Astrocyte (in vitro differentiated cells and primary cell): ENCODE data around the gene FAN1. TPM values are rescaled to one million over a fixed set of nuclear protein-coding genes. Genes with fewer than 3 reads are reported as not detected.

Source experiments
- DNase-seq: peaks from one replicate; pipeline ENCODE4 v3.0.0-alpha.2; 2010; ENCODE audit warnings: low read depth
- FAIRE-seq: peaks from 2 replicates; lab custom pipeline; 2011; peaks lifted over from hg19 to GRCh38; lab: Jason Lieb, UNC
- H2AFZ ChIP-seq: 2 replicates; pipeline ENCODE4 v1.6.0; 2012; ENCODE audit warnings: low read depth, low read length, inconsistent platforms
- H3K27ac ChIP-seq: 2 replicates; pipeline ENCODE4 v1.5.1; 2011; ENCODE audit warnings: low read depth, low read length, inconsistent platforms
- H3K27me3 ChIP-seq: 2 replicates; pipeline ENCODE4 v1.6.0; 2011; ENCODE audit warnings: low read length, inconsistent platforms; ENCODE audit not compliant: insufficient read depth
- H3K36me3 ChIP-seq: 2 replicates; pipeline ENCODE4 v1.5.1; 2011; ENCODE audit warnings: low read length, inconsistent platforms; ENCODE audit not compliant: insufficient read depth
- H3K4me1 ChIP-seq: 2 replicates; pipeline ENCODE4 v1.5.1; 2011; ENCODE audit warnings: low read length, inconsistent platforms; ENCODE audit not compliant: insufficient read depth
- H3K4me2 ChIP-seq: 2 replicates; pipeline ENCODE4 v1.6.0; 2012; ENCODE audit warnings: low read length, inconsistent platforms
- H3K4me3 ChIP-seq: 2 replicates; pipeline ENCODE4 v1.5.1; 2011; ENCODE audit warnings: low read depth, mild to moderate bottlenecking, low read length, inconsistent platforms; ENCODE audit not compliant: insufficient read depth
- H3K79me2 ChIP-seq: 2 replicates; pipeline ENCODE4 v1.6.0; 2012; ENCODE audit warnings: mild to moderate bottlenecking, low read length, inconsistent platforms; ENCODE audit not compliant: insufficient read depth
- H3K9ac ChIP-seq: 2 replicates; pipeline ENCODE4 v1.6.0; 2012; ENCODE audit warnings: mild to moderate bottlenecking, low read length, inconsistent platforms
- H3K9me3 ChIP-seq: 2 replicates; pipeline ENCODE4 v1.5.1; 2012; ENCODE audit warnings: low read depth, mild to moderate bottlenecking, low read length, inconsistent platforms; ENCODE audit not compliant: insufficient read depth
- H4K20me1 ChIP-seq: 2 replicates; pipeline ENCODE4 v1.6.0; 2012; ENCODE audit warnings: low read length, inconsistent platforms; ENCODE audit not compliant: insufficient read depth
- H3K27ac Mint-ChIP-seq: one replicate; pipeline ENCODE4 v1.8.0; 2021; ENCODE audit warnings: mild to moderate bottlenecking, mixed read lengths; ENCODE audit not compliant: unreplicated experiment
- H3K27me3 Mint-ChIP-seq: one replicate; pipeline ENCODE4 v1.8.0; 2021; ENCODE audit warnings: low read depth, mixed read lengths; ENCODE audit not compliant: unreplicated experiment
- H3K36me3 Mint-ChIP-seq: one replicate; pipeline ENCODE4 v1.8.0; 2021; ENCODE audit warnings: low read depth, mixed read lengths; ENCODE audit not compliant: unreplicated experiment
- H3K4me1 Mint-ChIP-seq: one replicate; pipeline ENCODE4 v1.8.0; 2021; ENCODE audit warnings: low read depth, mixed read lengths; ENCODE audit not compliant: unreplicated experiment
- H3K4me3 Mint-ChIP-seq: one replicate; pipeline ENCODE4 v1.8.0; 2021; ENCODE audit warnings: mild to moderate bottlenecking, moderate library complexity, mixed read lengths; ENCODE audit not compliant: unreplicated experiment
- H3K9me3 Mint-ChIP-seq: one replicate; pipeline ENCODE4 v1.8.0; 2021; ENCODE audit warnings: mild to moderate bottlenecking, mixed read lengths; ENCODE audit not compliant: unreplicated experiment
- EZH2 ChIP-seq: IDR thresholded peaks from 2 replicates; pipeline ENCODE4 v1.6.1; 2012; ENCODE audit warnings: mild to moderate bottlenecking, low read length, inconsistent platforms; ENCODE audit not compliant: insufficient read depth
- total RNA-seq: library from RNA; stranded (reverse); gene quantifications from 2 replicates; pipeline ENCODE4 v1.2.1, GENCODE V29; 2021
- TF ChIP-seq, protein P1 (sequence below): IDR thresholded peaks from 2 replicates; pipeline ENCODE4 v1.5.1; 2011; ENCODE audit warnings: low read depth, mild to moderate bottlenecking, inconsistent platforms, low read length, moderate library complexity; ENCODE audit not compliant: insufficient read depth

FAN1 gene
- total RNA-seq, 1 donor from 2014 or later, result 13.6 TPM

DNA sequence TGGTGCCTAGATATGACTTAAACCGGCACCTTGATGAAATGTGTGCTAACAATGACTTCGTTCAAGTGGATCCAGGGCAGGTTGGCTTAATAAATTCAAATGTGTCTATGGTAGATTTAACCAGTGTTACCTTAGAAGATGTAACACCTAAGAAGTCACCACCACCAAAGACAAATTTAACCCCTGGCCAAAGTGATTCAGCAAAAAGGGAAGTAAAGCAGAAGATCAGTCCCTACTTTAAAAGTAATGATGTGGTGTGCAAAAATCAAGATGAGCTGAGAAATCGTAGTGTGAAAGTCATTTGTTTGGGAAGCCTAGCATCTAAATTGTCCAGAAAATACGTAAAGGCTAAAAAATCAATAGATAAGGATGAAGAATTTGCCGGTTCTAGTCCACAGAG is 1.1 kb downstream of the FAN1 start:
- Histone ChIP-seq H3K9me3 (no peaks in the 10 kb centered on the region), H3K4me2 (peak overlapping the region; percentile 89), H3K4me3 (peak overlapping the region; percentile 79), H3K36me3 (peaks cover 4% of the 10 kb centered on the region), H3K27me3 (no peaks in the 10 kb centered on the region), H3K4me1 (no peaks in the 10 kb centered on the region), H3K79me2 (no peaks in the 10 kb centered on the region), H2AFZ (no peak overlapping the region), H3K27ac (no peak overlapping the region), H4K20me1 (peaks cover 8% of the 10 kb centered on the region), H3K9ac (no peak overlapping the region)
- FAIRE-seq (no peak), DNase-seq (no peak)
- no peaks in the 10 kb centered on the region for H3K9me3 Mint-ChIP-seq
- no peaks in the 10 kb centered on the region for H3K36me3 Mint-ChIP-seq
- no peaks in the 10 kb centered on the region for H3K27me3 Mint-ChIP-seq
- peaks cover 2% of the 10 kb centered on the region for H3K4me1 Mint-ChIP-seq
- TF ChIP-seq EZH2, result no peak
- no peak overlapping the region for H3K27ac Mint-ChIP-seq
- peak overlapping the region; percentile 95 for H3K4me3 Mint-ChIP-seq

DNA sequence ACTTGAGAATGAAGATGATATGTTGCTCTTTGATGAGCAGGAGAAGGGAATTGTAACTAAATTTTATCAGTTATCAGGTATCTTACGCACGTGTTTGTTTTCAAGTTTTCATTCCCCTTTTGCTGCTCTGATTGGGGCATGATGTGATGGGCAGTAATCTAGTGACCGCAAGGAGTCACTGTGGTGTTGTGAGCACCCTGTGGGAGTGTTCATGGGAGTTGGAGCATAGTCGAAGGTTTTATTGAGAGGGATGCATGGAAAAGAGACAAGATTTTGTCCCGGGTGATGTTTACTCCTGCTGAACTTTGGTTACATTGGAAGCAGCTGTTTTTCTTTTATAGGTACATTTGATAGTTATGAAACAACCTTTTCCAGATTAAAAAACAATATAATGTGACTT is 2.1 kb downstream of the FAN1 start:
- Histone ChIP-seq H4K20me1 (peaks cover 12% of the 10 kb centered on the region), H2AFZ (no peak overlapping the region), H3K4me3 (no peak overlapping the region), H3K9ac (no peak overlapping the region), H3K79me2 (no peaks in the 10 kb centered on the region), H3K36me3 (peaks cover 7% of the 10 kb centered on the region), H3K27me3 (no peaks in the 10 kb centered on the region), H3K4me1 (no peaks in the 10 kb centered on the region), H3K9me3 (no peaks in the 10 kb centered on the region), H3K4me2 (no peak overlapping the region), H3K27ac (no peak overlapping the region)
- Mint-ChIP-seq H3K4me1 (peaks cover 2% of the 10 kb centered on the region), H3K36me3 (no peaks in the 10 kb centered on the region), H3K27me3 (no peaks in the 10 kb centered on the region), H3K4me3 (no peak overlapping the region), H3K9me3 (no peaks in the 10 kb centered on the region), H3K27ac (no peak overlapping the region)
- no peak for DNase-seq
- TF ChIP-seq EZH2, result no peak
- FAIRE-seq, result no peak

DNA sequence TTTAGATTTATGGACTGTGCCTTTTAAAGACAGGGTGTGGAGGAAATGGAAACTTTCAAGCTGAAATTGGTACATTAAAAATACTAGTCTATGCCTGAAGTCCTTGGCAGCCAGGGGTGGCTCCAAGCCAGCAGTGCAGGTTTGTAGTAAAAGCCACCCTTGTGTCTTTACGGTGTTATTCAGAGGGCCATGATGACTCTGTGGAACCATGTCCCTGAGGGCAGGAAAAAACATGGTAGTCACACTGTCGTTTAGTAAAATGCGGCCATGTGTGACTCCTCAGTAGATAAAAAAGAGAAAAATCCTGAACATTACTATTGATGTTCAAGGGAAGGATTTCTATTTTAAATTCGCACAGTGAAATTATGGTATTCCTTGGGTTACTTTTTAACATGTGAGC is 2.7 kb downstream of the FAN1 start:
- Histone ChIP-seq H3K27me3 (no peaks in the 10 kb centered on the region), H3K9ac (no peak overlapping the region), H3K4me3 (no peak overlapping the region), H4K20me1 (peaks cover 12% of the 10 kb centered on the region), H3K9me3 (no peaks in the 10 kb centered on the region), H3K4me2 (no peak overlapping the region), H3K36me3 (peaks cover 7% of the 10 kb centered on the region), H3K4me1 (no peaks in the 10 kb centered on the region), H3K79me2 (no peaks in the 10 kb centered on the region), H2AFZ (no peak overlapping the region), H3K27ac (no peak overlapping the region)
- no peak for DNase-seq
- H3K9me3 Mint-ChIP-seq, result no peaks in the 10 kb centered on the region
- no peaks in the 10 kb centered on the region for H3K36me3 Mint-ChIP-seq
- TF ChIP-seq EZH2, result no peak
- TF ChIP-seq, protein P1, sequence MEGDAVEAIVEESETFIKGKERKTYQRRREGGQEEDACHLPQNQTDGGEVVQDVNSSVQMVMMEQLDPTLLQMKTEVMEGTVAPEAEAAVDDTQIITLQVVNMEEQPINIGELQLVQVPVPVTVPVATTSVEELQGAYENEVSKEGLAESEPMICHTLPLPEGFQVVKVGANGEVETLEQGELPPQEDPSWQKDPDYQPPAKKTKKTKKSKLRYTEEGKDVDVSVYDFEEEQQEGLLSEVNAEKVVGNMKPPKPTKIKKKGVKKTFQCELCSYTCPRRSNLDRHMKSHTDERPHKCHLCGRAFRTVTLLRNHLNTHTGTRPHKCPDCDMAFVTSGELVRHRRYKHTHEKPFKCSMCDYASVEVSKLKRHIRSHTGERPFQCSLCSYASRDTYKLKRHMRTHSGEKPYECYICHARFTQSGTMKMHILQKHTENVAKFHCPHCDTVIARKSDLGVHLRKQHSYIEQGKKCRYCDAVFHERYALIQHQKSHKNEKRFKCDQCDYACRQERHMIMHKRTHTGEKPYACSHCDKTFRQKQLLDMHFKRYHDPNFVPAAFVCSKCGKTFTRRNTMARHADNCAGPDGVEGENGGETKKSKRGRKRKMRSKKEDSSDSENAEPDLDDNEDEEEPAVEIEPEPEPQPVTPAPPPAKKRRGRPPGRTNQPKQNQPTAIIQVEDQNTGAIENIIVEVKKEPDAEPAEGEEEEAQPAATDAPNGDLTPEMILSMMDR, result no peak
- no peaks in the 10 kb centered on the region for H3K27me3 Mint-ChIP-seq
- no peak overlapping the region for H3K4me3 Mint-ChIP-seq
- H3K4me1 Mint-ChIP-seq, result peaks cover 2% of the 10 kb centered on the region
- H3K27ac Mint-ChIP-seq, result no peak overlapping the region
- no peak for FAIRE-seq

DNA sequence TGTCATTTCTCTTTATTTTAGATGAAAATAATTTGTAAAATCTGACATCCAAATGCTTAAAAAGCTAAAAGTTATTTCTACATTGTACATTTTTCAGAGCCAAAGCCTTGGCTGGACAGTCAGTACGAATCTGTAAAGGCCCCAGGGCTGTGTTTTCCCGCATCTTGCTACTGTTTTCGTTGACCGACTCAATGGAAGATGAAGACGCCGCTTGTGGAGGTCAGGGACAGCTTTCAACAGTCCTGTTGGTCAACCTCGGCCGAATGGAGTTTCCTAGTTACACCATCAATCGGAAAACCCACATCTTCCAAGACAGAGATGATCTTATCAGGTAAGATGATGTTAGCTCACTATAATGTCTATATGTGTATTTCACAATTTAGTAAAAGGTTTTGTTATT is 10.0 kb downstream of the FAN1 start:
- H3K4me3 ChIP-seq, result no peak overlapping the region
- Mint-ChIP-seq H3K36me3 (peaks cover 3% of the 10 kb centered on the region), H3K27ac (no peak overlapping the region), H3K4me3 (no peak overlapping the region), H3K9me3 (no peaks in the 10 kb centered on the region), H3K27me3 (no peaks in the 10 kb centered on the region), H3K4me1 (no peaks in the 10 kb centered on the region)
- DNase-seq (no peak), FAIRE-seq (no peak)
- no peaks in the 10 kb centered on the region for H3K9me3 ChIP-seq
- peaks cover 29% of the 10 kb centered on the region for H3K36me3 ChIP-seq
- H4K20me1 ChIP-seq, result peaks cover 17% of the 10 kb centered on the region
- H2AFZ ChIP-seq, result no peak overlapping the region
- no peaks in the 10 kb centered on the region for H3K4me1 ChIP-seq
- H3K4me2 ChIP-seq, result no peak overlapping the region
- H3K27me3 ChIP-seq, result no peaks in the 10 kb centered on the region
- TF ChIP-seq EZH2, result no peak
- TF ChIP-seq, protein P1, result no peak
- H3K27ac ChIP-seq, result no peak overlapping the region
- H3K9ac ChIP-seq, result no peak overlapping the region
- peaks cover 3% of the 10 kb centered on the region for H3K79me2 ChIP-seq
